GM12873 (cell line): Measurements from ENCODE around the gene RILPL1.

Source experiments
- TF ChIP-seq, protein P1 (sequence below): IDR thresholded peaks from 2 replicates; pipeline ENCODE4 v1.5.1; 2012; ENCODE audit warnings: low read depth, mild to moderate bottlenecking, moderate library complexity, low read length, control low read depth; ENCODE audit not compliant: insufficient read depth; ENCODE audit errors: missing control alignments

The RILPL1 gene

DNA sequence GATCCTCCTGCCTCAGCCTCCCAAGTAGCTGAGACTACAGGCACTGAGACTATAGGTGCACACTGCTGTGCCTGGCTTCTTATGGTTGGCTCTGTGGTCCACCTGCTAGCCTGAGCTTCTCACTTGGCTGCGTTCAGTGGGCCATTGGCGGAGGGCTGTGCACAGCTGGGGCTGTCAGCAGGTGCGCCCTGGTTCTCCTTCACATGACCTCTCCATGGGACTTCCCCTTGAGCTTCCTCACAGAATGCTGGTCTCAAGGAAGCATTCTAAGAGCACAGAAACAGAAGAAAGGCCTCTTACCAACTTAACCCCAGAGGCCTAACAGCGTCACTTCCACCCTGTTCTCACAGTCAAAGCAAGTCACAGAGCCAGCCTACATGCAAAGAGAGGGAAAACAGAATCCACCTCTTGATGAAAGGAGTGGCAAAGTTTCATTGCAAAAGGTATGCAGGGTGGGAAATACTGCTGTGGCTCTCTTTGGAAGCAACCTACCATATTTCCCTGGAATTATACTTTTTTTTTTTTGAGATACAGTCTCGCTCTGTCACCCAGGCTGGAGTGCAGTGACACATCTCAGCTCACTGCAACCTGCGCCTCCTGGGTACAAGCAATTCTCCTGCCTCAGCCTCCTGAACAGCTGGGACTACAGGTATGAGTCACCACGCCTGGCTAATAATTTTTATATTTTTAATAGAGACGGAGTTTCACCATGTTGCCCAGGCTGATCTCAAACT lies 106.3 kb downstream of the RILPL1 start:
- TF ChIP-seq, protein P1, sequence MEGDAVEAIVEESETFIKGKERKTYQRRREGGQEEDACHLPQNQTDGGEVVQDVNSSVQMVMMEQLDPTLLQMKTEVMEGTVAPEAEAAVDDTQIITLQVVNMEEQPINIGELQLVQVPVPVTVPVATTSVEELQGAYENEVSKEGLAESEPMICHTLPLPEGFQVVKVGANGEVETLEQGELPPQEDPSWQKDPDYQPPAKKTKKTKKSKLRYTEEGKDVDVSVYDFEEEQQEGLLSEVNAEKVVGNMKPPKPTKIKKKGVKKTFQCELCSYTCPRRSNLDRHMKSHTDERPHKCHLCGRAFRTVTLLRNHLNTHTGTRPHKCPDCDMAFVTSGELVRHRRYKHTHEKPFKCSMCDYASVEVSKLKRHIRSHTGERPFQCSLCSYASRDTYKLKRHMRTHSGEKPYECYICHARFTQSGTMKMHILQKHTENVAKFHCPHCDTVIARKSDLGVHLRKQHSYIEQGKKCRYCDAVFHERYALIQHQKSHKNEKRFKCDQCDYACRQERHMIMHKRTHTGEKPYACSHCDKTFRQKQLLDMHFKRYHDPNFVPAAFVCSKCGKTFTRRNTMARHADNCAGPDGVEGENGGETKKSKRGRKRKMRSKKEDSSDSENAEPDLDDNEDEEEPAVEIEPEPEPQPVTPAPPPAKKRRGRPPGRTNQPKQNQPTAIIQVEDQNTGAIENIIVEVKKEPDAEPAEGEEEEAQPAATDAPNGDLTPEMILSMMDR = no peak

DNA sequence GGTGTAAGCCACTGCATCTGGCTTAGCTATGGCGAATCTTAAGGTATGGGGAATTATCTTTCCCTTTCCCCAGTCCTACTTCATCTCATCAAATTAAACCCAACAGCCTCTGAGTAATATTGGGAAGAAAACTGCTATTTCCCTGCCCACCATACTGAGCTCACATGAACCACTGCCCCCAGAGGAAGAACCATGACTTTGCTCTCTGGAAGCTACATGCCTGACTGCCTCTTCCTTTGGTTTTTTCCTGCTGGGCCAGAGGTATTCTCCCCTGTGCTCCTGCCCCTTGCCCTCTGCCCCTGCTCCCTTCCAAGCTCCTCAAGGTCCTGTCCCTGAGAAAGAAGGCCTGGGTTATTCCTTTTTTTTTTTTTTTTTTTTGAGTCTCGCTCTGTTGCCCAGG lies 112.2 kb downstream of the RILPL1 start:
- TF ChIP-seq, protein P1 = peak; percentile 20
